Effector memory CD4-positive, alpha-beta T cell (primary cell): Measurements from ENCODE around the gene CAMKV.
A peak's percentile ranks its signal among the peaks of the same experiment; 100 is the strongest.
"Not testable (repeated sequence)": the region's sequence is repeated elsewhere in the genome, so short reads cannot be mapped to it uniquely, and the experiment has no call there.

ENCODE experiments used
- DNase-seq, 3 donors: peaks; one replicate each; pipeline ENCODE4 v3.0.0-alpha.2; 2020
- H3K27ac ChIP-seq: 2 replicates; pipeline ENCODE4 v1.7.0; 2013; ENCODE audit warnings: mild to moderate bottlenecking, low read length, moderate library complexity; ENCODE audit not compliant: insufficient read depth, poor library complexity, severe bottlenecking
- H3K27me3 ChIP-seq: replicated peaks from 2 replicates; pipeline ENCODE4 v1.7.0; 2013; ENCODE audit warnings: mild to moderate bottlenecking, low read length; ENCODE audit not compliant: insufficient read depth, control insufficient read depth, poor library complexity, severe bottlenecking
- H3K36me3 ChIP-seq: 2 replicates; pipeline ENCODE4 v1.7.0; 2013; ENCODE audit warnings: mild to moderate bottlenecking, low read length, moderate library complexity; ENCODE audit not compliant: control insufficient read depth, insufficient read depth
- H3K4me1 ChIP-seq: 2 replicates; pipeline ENCODE4 v1.7.0; 2013; ENCODE audit warnings: low read length, mild to moderate bottlenecking; ENCODE audit not compliant: control insufficient read depth, insufficient read depth, poor library complexity, severe bottlenecking
- H3K4me3 ChIP-seq: 2 replicates; pipeline ENCODE4 v1.7.0; 2013; ENCODE audit warnings: low read length, low read depth, mild to moderate bottlenecking; ENCODE audit not compliant: insufficient read depth, poor library complexity, severe bottlenecking
- H3K9me3 ChIP-seq: 2 replicates; pipeline ENCODE4 v1.7.0; 2013; ENCODE audit warnings: mild to moderate bottlenecking, low read length, moderate library complexity; ENCODE audit not compliant: control insufficient read depth

CAMKV gene

DNA sequence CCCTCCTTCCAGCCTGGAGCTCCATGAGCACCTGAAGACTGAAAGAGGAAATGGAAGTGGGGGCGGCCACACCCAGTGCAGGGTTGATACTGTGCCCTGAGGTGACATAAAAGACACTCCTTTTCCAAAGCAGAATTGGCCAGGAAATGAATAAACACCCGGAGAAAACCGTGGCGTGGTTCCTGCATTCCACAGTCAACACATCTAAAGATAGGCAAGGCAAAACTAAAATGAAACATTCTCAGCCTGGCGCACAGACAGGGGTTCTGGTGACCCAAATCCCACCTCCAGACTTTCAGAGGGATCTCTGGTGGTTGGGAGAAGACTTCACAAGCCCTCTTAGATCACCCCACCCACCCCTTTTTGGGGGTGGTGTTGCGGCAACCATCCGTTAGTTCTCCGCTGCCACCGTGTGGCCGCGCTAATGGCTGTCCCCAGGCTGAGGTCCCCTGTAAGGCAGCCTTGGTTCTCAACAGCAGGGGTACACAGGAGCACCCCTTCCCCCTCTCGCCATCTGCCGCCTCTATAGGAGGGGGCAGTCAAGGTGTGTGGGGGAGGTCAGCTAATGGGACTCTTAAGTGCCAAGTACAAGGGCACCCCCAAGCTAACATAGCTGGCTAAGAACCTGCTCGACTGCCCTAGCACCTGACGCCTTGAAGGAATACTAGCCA, 36.5 kb upstream of the CAMKV start:
- Histone ChIP-seq H3K36me3 (peaks cover 28% of the 10 kb centered on the region), H3K27ac (peak overlapping the region; percentile 6), H3K9me3 (no peaks in the 10 kb centered on the region), H3K4me3 (no peak overlapping the region), H3K4me1 (peaks cover 28% of the 10 kb centered on the region), H3K27me3 (no peaks in the 10 kb centered on the region)
- DNase-seq = peak in 1 of 3 donors; percentile 27

- H3K4me3 ChIP-seq = not testable (repeated sequence)
Observed at GRCh38 chr3:49904448-49904847, 34.7 kb upstream of the CAMKV start.

DNA sequence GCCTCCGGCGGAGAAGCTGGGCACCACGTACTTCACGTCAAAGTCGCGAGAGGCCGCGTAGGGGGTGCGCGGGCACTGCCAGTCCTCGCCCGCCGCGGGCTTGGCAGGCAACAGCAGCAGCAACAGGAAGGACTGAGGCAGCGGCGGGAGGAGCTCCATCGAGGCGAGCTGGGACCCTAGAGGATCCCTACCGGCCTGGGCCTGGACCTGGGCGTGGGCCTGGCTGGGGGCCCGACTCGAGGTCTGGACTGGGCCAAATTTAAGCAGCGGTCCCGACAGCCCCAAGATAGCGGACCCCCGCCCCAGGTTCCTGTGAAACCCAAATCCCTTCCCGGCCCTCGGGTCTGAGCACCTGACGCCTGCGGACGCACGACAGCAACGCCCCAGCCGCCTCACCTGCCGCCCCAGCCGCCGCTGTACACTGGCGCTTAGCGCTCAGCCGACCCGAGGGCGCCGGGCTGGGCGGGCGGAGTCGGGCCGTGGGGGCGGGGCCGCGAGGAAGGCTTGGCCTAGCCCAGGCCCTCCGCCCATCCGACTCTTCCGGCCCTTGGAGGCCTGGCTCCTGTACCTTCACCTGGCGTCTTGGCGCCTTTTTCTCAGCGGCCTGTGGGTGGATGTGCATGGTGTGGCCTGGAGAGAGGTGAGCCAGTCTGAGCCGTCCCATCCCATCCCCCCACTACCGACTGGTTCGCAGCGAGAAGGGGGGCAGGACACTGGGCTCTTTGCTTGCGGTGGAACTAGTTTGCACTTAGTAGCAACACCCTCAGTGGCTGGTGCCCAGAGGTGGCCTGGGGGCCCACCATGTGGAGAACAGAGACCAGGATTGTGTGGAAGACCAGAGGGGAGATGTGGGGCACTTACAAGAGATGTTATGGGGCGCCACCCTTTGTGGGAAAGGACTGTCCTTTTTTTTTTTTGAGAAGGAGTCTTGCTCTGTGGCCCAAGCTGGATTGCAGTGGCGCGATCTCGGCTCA, 34.0 kb upstream of the CAMKV start, which contains the start of gene MST1R:
Gene MST1R (minus strand): TSS at position 423 of the 974 bp plus-strand sequence. CDS start 264 bp downstream, at position 159.
- no peaks in the 10 kb centered on the region for H3K27me3 ChIP-seq
- H3K4me3 ChIP-seq = peak within 1 kb of the TSS; percentile 48
- H3K9me3 ChIP-seq = no peaks in the 10 kb centered on the region
- DNase-seq = peak; percentile 63 to 75 (median 69)
- peak within 1 kb of the TSS; percentile 21 for H3K27ac ChIP-seq
- H3K4me1 ChIP-seq = peaks cover 28% of the 10 kb centered on the region
- peaks cover 4% of the 10 kb centered on the region for H3K36me3 ChIP-seq

More at GRCh38 chr3:49904448-49904847, 34.7 kb upstream of the CAMKV start:
- DNase-seq, H3K9me3 ChIP-seq, H3K27ac ChIP-seq, H3K27me3 ChIP-seq: not testable (repeated sequence)
- H3K36me3 ChIP-seq = peaks cover 11% of the 10 kb centered on the region
- H3K4me1 ChIP-seq = peaks cover 28% of the 10 kb centered on the region

DNA sequence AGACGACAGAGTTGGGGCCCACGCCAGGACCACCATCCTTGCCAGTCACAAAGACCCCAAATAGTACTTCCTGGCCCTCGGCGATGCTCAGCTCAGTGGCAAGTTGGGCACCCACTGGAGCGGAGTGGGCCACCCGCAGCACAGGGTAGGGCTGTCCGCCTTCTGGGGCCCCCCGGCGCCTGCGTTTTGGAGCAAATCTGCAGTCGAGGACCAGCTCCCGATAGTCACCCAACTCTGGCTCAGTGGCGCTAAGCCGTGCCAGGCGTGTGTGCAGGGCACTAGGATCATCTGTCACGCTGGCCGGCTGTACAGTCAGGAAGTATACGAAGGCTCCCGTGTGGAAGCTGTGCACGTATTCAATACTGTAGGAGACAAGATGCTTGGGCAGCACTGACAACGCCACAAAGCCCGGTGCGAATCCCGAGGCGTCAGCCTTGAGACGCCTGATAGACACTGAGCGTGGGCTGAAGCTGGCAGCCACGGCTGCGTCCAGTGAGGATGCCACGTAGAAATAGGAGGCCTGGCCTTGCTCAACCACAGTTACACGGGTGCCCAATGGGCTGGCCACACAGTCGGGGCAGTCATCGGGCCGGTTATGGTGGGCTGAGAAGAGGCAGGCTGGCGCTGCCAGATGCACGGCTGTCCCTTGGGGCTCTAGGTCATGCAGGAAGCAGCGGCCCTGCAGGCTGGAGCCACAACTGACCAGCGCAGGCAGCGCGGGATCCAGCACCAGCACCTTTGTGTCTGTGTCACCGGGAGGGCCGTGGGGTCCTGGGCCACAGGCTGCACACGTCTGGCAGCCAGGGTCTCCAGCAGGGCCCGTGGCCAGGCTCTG, 33.0 kb upstream of the CAMKV start:
- H3K4me1 ChIP-seq = peaks cover 28% of the 10 kb centered on the region
- DNase-seq = no peak
- H3K36me3 ChIP-seq = no peaks in the 10 kb centered on the region
- no peaks in the 10 kb centered on the region for H3K9me3 ChIP-seq
- no peak overlapping the region for H3K4me3 ChIP-seq
- no peaks in the 10 kb centered on the region for H3K27me3 ChIP-seq
- no peak overlapping the region for H3K27ac ChIP-seq

- peaks cover 27% of the 10 kb centered on the region for H3K4me1 ChIP-seq
- no peak overlapping the region for H3K27ac ChIP-seq
- H3K36me3 ChIP-seq = no peaks in the 10 kb centered on the region
- DNase-seq = no peak
- no peaks in the 10 kb centered on the region for H3K9me3 ChIP-seq
- H3K27me3 ChIP-seq = no peaks in the 10 kb centered on the region
- H3K4me3 ChIP-seq = no peak overlapping the region
Observed at GRCh38 chr3:49901366-49902339, 31.9 kb upstream of the CAMKV start.

DNA sequence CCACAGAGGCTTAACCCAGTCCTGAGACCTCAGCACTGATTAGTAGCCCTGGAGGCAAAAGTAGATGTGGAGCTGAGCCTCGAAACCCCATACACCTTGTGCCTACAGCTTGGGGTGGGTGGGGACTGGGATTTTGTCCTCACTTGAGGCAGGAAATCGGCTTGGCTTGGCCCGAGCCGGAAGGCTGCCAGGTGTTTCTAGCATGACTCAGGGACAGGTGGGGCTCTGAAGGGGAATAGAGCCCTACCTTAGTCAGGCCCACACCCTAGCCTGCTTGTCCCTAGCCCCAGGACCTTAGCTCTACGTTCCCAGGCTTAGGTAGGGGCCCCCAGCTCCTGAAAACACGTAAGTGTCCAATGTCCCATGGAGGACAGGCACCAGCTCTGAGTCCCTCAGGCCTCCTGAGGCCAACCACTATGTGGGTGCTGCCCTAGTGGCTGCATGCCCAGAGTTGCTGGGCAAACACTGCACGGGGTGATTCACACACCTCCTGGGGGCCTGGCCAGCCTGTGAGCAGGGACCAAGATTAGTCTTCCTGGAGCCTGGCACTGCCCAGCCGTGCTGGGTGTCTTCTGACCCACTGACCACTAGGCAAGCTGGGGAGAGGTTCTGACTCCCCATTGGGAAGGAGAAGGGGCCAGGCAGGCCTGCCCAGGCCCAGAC, 30.9 kb upstream of the CAMKV start:
- Histone ChIP-seq H3K27me3 (no peaks in the 10 kb centered on the region), H3K4me1 (peaks cover 16% of the 10 kb centered on the region), H3K27ac (no peak overlapping the region), H3K36me3 (no peaks in the 10 kb centered on the region), H3K9me3 (no peaks in the 10 kb centered on the region), H3K4me3 (no peak overlapping the region)
- DNase-seq = no peak

DNA sequence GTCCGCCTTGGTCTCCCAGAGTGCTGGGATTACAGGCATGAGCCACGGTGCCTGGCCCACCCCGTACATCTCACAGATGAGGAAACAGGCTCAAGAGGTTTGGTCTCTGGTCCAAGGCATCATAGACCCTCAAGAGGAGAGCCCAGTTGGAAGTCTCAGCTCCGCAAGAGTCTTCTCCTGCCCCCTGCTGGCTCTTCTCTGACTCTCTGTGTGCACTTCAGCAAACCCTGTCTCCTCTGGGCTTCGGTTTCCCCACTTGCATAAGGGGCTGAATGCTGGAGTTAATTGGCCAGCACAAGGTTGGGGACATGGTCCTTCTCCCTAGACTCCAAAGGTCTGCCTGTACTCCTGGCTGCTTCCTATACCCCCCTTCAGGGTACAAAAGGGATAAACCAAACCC, 30.1 kb upstream of the CAMKV start:
- Histone ChIP-seq H3K4me1 (peaks cover 15% of the 10 kb centered on the region), H3K27me3 (no peaks in the 10 kb centered on the region), H3K27ac (no peak overlapping the region), H3K4me3 (no peak overlapping the region), H3K9me3 (no peaks in the 10 kb centered on the region), H3K36me3 (no peaks in the 10 kb centered on the region)
- DNase-seq = no peak

DNA sequence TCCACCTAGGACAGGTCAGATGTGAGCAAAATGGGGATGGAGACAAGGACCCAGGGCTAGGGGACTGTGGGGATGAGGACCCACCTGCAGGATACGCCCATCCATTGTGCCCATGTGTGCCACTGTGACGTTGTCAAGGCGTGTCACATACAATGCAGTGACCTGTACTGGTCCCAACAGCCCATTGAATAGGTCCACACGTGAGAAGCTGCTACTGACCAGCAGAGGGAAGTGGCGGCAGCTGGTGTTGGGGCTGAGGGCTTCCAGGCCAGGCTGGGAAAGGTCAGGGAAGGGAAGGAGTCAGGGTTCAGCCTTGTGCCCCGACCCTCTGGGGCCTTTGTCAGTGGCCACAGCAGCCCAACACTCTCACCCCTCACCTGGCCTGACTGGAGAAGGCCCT, 29.3 kb upstream of the CAMKV start:
- H3K4me3 ChIP-seq = no peak overlapping the region
- H3K4me1 ChIP-seq = peaks cover 7% of the 10 kb centered on the region
- no peak for DNase-seq
- H3K27me3 ChIP-seq = no peaks in the 10 kb centered on the region
- H3K36me3 ChIP-seq = no peaks in the 10 kb centered on the region
- H3K27ac ChIP-seq = no peak overlapping the region
- H3K9me3 ChIP-seq = no peaks in the 10 kb centered on the region
